ENCODE data around the gene KPNA3.
"Not testable (repeated sequence)": the region's sequence is repeated elsewhere in the genome, so short reads cannot be mapped to it uniquely, and the experiment has no call there.

The KPNA3 gene

DNA sequence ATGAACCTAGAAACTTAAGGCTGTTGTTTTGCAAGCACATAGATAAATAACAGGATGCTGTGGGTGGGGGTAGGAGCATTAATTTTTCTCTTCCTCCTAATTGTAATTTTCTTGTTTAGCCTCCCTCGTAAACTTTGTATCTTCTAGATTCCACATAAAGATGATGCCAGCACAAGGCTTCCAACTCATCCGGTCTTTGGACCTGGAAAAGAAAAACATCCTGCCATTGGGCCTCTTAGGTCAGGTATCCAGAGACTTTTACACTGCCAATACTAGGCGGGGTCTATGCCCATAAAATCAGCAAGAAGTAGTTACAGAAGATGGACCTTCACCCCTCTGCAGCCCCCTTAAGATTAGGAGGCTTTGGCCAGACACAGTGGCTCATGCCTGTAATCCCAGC lies 35.4 kb upstream of the KPNA3 start:
- no peaks in the 10 kb centered on the region; the same call in 1 of the 2 replicates for H3K9me3 ChIP-seq (ENCODE audit: control insufficient read depth, insufficient read depth, low read depth, low read length)

GRCh38 chr13:49827336-49827735 lies 34.9 kb upstream of the KPNA3 start:
- no peak overlapping the region for H3K9ac ChIP-seq (ENCODE audit: low read length)
- H3K9me3 ChIP-seq (ENCODE audit: control insufficient read depth, insufficient read depth, low read depth, low read length), result no peaks in the 10 kb centered on the region; the same call in 1 of the 2 replicates
- H3K4me1 ChIP-seq (ENCODE audit: control insufficient read depth, insufficient read depth, low read length), result no peaks in the 10 kb centered on the region
- H3K4me3 ChIP-seq (ENCODE audit: low read depth, low read length), result no peak overlapping the region
- no peaks in the 10 kb centered on the region for H3K27me3 ChIP-seq (ENCODE audit: control insufficient read depth, insufficient read depth, low read length)
- no peaks in the 10 kb centered on the region for H3K36me3 ChIP-seq (ENCODE audit: control insufficient read depth, insufficient read depth, low read length)
- no peak overlapping the region for H3K27ac ChIP-seq (ENCODE audit: low read depth, low read length)

More for the DNA sequence above, 35.4 kb upstream of the KPNA3 start:
- no peak overlapping the region for H3K4me3 ChIP-seq (ENCODE audit: low read depth, low read length)
- H3K27me3 ChIP-seq (ENCODE audit: control insufficient read depth, insufficient read depth, low read length), result no peaks in the 10 kb centered on the region
- H3K36me3 ChIP-seq (ENCODE audit: control insufficient read depth, insufficient read depth, low read length), result no peaks in the 10 kb centered on the region
- H3K27ac ChIP-seq (ENCODE audit: low read depth, low read length), result no peak overlapping the region
- H3K4me1 ChIP-seq (ENCODE audit: control insufficient read depth, insufficient read depth, low read length), result no peaks in the 10 kb centered on the region
- H3K9ac ChIP-seq (ENCODE audit: low read length), result no peak overlapping the region

DNA sequence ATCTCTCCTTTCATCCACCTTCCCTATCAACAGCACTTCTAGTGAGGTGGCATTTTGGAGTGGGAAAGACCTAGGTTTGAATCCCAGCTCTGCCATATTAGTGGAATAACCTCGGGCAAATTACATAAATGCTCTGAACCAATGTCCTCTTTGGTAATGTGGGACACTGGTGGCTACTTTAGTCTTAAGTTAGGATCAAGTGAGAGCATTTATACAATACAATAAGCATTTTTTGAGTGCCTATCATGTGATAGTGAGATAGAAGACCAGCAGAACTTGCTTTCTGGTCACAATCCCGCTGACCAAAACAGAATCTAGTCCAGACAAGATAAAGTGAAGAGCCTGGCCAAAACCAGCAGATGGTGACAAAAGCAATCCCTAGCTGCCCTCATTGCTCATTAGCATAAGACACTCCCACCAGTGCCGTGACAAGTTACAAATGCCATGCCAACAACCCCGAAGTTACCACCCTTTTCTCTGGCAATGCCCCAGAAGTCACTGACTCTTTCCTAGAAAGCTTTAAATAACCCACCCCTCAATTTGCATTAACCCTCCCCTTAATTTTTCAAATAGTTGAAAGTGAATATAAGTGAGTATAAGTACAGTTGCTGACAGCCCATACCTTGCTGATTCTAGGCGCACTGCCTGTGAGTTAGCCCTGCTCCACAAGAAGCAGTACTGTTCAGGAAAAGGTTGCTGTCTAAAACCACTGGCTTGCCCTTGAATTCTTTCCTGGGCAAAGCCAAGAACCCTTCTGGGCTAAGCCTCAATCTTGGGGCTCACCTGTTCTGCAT lies 28.9 kb upstream of the KPNA3 start:
- no peak overlapping the region for H3K27ac ChIP-seq (ENCODE audit: low read depth, low read length)
- no peak overlapping the region for H3K4me3 ChIP-seq (ENCODE audit: low read depth, low read length)
- no peaks in the 10 kb centered on the region for H3K36me3 ChIP-seq (ENCODE audit: control insufficient read depth, insufficient read depth, low read length)
- H3K9ac ChIP-seq (ENCODE audit: low read length), result no peak overlapping the region
- no peaks in the 10 kb centered on the region for H3K4me1 ChIP-seq (ENCODE audit: control insufficient read depth, insufficient read depth, low read length)
- H3K27me3 ChIP-seq (ENCODE audit: control insufficient read depth, insufficient read depth, low read length), result no peaks in the 10 kb centered on the region
- no peaks in the 10 kb centered on the region for H3K9me3 ChIP-seq (ENCODE audit: control insufficient read depth, insufficient read depth, low read depth, low read length)

- H3K27ac ChIP-seq (ENCODE audit: low read depth, low read length), result no peak overlapping the region
- H3K27me3 ChIP-seq (ENCODE audit: control insufficient read depth, insufficient read depth, low read length), result no peaks in the 10 kb centered on the region
- H3K4me1 ChIP-seq (ENCODE audit: control insufficient read depth, insufficient read depth, low read length), result no peaks in the 10 kb centered on the region
These were observed 28.2 kb upstream of the KPNA3 start for GRCh38 chr13:49820591-49821215.

DNA sequence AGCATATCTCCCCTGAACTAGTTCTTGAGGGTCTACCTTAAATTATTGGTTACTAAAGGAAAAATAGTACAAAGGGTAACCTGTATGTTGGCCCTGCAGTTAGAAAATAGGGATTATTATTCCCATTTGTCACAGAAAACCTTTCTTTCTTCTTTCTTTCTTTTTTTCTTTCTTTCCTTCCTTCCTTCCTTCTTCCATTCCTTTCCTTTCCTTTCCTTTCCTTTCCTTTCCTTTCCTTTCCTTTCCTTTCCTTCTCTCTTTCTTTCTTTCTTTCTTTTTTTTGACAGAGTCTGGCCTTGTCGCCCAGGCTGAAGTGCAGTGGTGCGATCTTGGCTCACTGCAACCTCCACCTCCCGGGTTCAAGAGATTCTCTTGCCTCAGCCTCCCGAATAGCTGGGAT lies 23.6 kb upstream of the KPNA3 start:
- H3K4me3 ChIP-seq (ENCODE audit: low read depth, low read length); H3K4me1 ChIP-seq (ENCODE audit: control insufficient read depth, insufficient read depth, low read length); H3K27me3 ChIP-seq (ENCODE audit: control insufficient read depth, insufficient read depth, low read length); H3K36me3 ChIP-seq (ENCODE audit: control insufficient read depth, insufficient read depth, low read length); H3K9ac ChIP-seq (ENCODE audit: low read length); H3K27ac ChIP-seq (ENCODE audit: low read depth, low read length); H3K9me3 ChIP-seq (ENCODE audit: control insufficient read depth, insufficient read depth, low read depth, low read length): not testable (repeated sequence)

More at GRCh38 chr13:49820591-49821215, 28.2 kb upstream of the KPNA3 start:
- H3K4me3 ChIP-seq (ENCODE audit: low read depth, low read length), result no peak overlapping the region
- no peaks in the 10 kb centered on the region for H3K9me3 ChIP-seq (ENCODE audit: control insufficient read depth, insufficient read depth, low read depth, low read length)
- H3K9ac ChIP-seq (ENCODE audit: low read length), result no peak overlapping the region
- no peaks in the 10 kb centered on the region for H3K36me3 ChIP-seq (ENCODE audit: control insufficient read depth, insufficient read depth, low read length)

DNA sequence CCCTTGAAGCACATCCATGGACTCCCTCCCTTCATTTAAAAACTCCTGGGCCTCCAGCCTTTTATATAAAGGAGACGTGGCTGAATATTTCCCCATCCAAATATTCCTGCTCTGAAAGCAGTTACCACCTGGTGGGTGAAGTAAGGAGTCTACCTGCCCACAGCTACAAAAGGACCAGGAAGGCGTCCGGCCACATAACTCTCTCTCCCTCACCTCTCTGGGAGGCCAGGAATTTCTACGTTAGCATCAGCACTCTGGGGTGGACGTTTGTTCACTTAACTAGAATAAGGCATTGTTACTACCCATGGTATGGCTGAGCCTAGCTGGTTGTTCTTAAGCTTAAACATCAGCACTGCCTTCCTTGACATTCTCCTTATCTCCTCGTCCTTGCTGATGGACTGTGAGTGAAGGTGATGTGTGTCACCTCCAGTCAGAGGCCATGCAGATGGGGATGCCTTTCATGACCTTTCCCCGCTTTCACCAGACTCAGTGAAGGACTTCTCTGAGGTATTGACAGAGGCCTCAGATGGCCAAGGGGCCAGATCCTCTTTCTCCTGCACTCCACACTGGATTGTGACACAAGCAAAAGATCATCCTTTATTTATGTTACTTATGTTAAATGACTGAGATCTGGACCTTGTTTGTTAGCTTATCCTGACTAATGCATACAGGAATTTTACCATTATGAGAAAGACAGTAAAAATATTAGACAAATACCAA lies 22.2 kb upstream of the KPNA3 start:
- no peaks in the 10 kb centered on the region for H3K27me3 ChIP-seq (ENCODE audit: control insufficient read depth, insufficient read depth, low read length)
- no peak overlapping the region for H3K9ac ChIP-seq (ENCODE audit: low read length)
- H3K4me1 ChIP-seq (ENCODE audit: control insufficient read depth, insufficient read depth, low read length), result no peaks in the 10 kb centered on the region

DNA sequence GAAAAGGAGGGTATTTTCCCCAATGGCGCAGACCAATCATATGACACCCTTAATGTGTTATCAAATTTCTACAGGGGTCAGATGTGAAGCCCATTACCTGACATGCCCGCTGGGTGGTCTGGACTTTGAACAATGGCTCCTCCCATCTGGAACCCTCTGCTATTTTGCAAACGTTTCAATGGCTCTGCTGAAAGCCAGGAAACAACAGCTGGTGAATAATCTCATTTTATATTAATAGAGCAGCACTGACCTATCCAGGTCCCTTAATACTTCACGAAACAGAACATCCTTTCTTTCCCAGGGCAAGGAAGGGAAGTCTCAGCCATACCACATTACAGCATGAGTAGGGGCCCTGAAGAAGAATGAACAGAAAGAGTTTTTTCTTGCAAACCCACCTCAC lies 20.3 kb upstream of the KPNA3 start:
- H3K9me3 ChIP-seq (ENCODE audit: control insufficient read depth, insufficient read depth, low read depth, low read length), result no peaks in the 10 kb centered on the region
- no peaks in the 10 kb centered on the region for H3K4me1 ChIP-seq (ENCODE audit: control insufficient read depth, insufficient read depth, low read length)
- H3K36me3 ChIP-seq (ENCODE audit: control insufficient read depth, insufficient read depth, low read length), result no peaks in the 10 kb centered on the region
- H3K4me3 ChIP-seq (ENCODE audit: low read depth, low read length), result no peak overlapping the region
- H3K27ac ChIP-seq (ENCODE audit: low read depth, low read length), result no peak overlapping the region
- H3K9ac ChIP-seq (ENCODE audit: low read length), result no peak overlapping the region
- H3K27me3 ChIP-seq (ENCODE audit: control insufficient read depth, insufficient read depth, low read length), result no peaks in the 10 kb centered on the region

More for the DNA sequence above, 22.2 kb upstream of the KPNA3 start:
- Histone ChIP-seq H3K4me3 (ENCODE audit: low read depth, low read length) (no peak overlapping the region), H3K9me3 (ENCODE audit: control insufficient read depth, insufficient read depth, low read depth, low read length) (no peaks in the 10 kb centered on the region), H3K36me3 (ENCODE audit: control insufficient read depth, insufficient read depth, low read length) (no peaks in the 10 kb centered on the region), H3K27ac (ENCODE audit: low read depth, low read length) (no peak overlapping the region)

DNA sequence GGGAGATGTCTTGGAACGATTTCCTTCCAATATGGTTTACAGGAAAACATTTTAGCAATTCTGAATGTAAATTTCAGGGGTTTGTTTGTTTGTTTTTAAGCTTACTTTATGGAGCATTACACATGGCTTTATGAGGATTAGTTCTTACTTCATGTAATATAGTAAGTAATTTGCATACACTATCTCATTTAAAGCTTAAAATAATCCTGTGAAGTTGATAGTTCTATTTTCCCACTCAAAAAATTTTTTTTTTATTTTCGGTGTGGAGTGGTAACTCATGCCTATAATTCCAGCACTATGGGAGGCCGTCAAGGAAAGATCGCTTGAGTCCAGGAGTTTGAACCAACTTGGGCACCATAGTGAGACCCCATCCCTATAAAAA lies 19.0 kb upstream of the KPNA3 start:
- Histone ChIP-seq H3K27me3 (ENCODE audit: control insufficient read depth, insufficient read depth, low read length) (no peaks in the 10 kb centered on the region), H3K36me3 (ENCODE audit: control insufficient read depth, insufficient read depth, low read length) (no peaks in the 10 kb centered on the region), H3K27ac (ENCODE audit: low read depth, low read length) (no peak overlapping the region), H3K4me3 (ENCODE audit: low read depth, low read length) (no peak overlapping the region), H3K9ac (ENCODE audit: low read length) (no peak overlapping the region), H3K9me3 (ENCODE audit: control insufficient read depth, insufficient read depth, low read depth, low read length) (no peaks in the 10 kb centered on the region), H3K4me1 (ENCODE audit: control insufficient read depth, insufficient read depth, low read length) (no peaks in the 10 kb centered on the region)

- no peak overlapping the region for H3K27ac ChIP-seq (ENCODE audit: low read depth, low read length)
- no peak overlapping the region for H3K4me3 ChIP-seq (ENCODE audit: low read depth, low read length)
- H3K27me3 ChIP-seq (ENCODE audit: control insufficient read depth, insufficient read depth, low read length), result no peaks in the 10 kb centered on the region
- no peaks in the 10 kb centered on the region for H3K4me1 ChIP-seq (ENCODE audit: control insufficient read depth, insufficient read depth, low read length)
- H3K9ac ChIP-seq (ENCODE audit: low read length), result no peak overlapping the region
- H3K36me3 ChIP-seq (ENCODE audit: control insufficient read depth, insufficient read depth, low read length), result no peaks in the 10 kb centered on the region
- H3K9me3 ChIP-seq (ENCODE audit: control insufficient read depth, insufficient read depth, low read depth, low read length), result no peaks in the 10 kb centered on the region
These were observed 18.4 kb upstream of the KPNA3 start for GRCh38 chr13:49810567-49811526.

- Histone ChIP-seq H3K4me3 (ENCODE audit: low read depth, low read length) (no peak overlapping the region), H3K9me3 (ENCODE audit: control insufficient read depth, insufficient read depth, low read depth, low read length) (no peaks in the 10 kb centered on the region), H3K27me3 (ENCODE audit: control insufficient read depth, insufficient read depth, low read length) (no peaks in the 10 kb centered on the region), H3K4me1 (ENCODE audit: control insufficient read depth, insufficient read depth, low read length) (no peaks in the 10 kb centered on the region), H3K36me3 (ENCODE audit: control insufficient read depth, insufficient read depth, low read length) (no peaks in the 10 kb centered on the region), H3K9ac (ENCODE audit: low read length) (no peak overlapping the region), H3K27ac (ENCODE audit: low read depth, low read length) (no peak overlapping the region)
These were observed 15.2 kb upstream of the KPNA3 start for GRCh38 chr13:49807681-49808080.

Measured in HUES6 (cell line).